Gastrocnemius medialis (tissue), 4 donors: ENCODE measurements around the gene KMT5C.

ENCODE experiments used
- CTCF ChIP-seq, 5 experiments: fragments of 450-650 bp in 3 of 5; fragments of 200-600 bp in 2 of 5; sonication (generic) in 2 of 5; IDR thresholded peaks in 4 of 5; conservative IDR thresholded peaks in 1 of 5; 1 replicate in 4 of 5; 2 replicates in 1 of 5; pipeline ENCODE4 v1.5.1; 2016 to 2019; ENCODE audit warnings: antibody characterized with exemption in 5 of 5, mild to moderate bottlenecking in 3 of 5, moderate library complexity in 3 of 5
- POLR2A ChIP-seq, 2 donors: fragments of 450-650 bp; IDR thresholded peaks; one replicate each; pipeline ENCODE4 v1.6.1; 2017; ENCODE audit warnings: antibody characterized with exemption in 2 of 2, mild to moderate bottlenecking in 2 of 2, moderate library complexity in 2 of 2

- no peak for TF ChIP-seq POLR2A (IDR thresholded peaks at IDR 0.05)
- no peak for TF ChIP-seq CTCF (IDR thresholded peaks at IDR 0.05 in 4 of 5, conservative IDR thresholded peaks at IDR 0.05 in 1 of 5)
Observed at GRCh38 chr19:55362990-55363716, 23.5 kb downstream of the KMT5C start, which contains the start of gene GARIN5B.
